Vagina (tissue), 2 donors: ENCODE results near the gene LPP. TPM values are rescaled to one million over a fixed set of nuclear protein-coding genes. Genes with fewer than 3 reads are reported as not detected.

Experiments
- DNase-seq, 2 donors: peaks; one replicate each; pipeline ENCODE4 v3.0.0-alpha.2; 2017; ENCODE audit errors: extremely low spot score in 2 of 2
- H3K27ac ChIP-seq: fragments of 200-600 bp; sonication (generic); one replicate; pipeline ENCODE4 v1.5.1; 2019
- H3K27me3 ChIP-seq: fragments of 200-600 bp; sonication (generic); one replicate; pipeline ENCODE4 v1.5.1; 2019
- H3K36me3 ChIP-seq, 2 donors: fragments of 200-600 bp; sonication (generic); one replicate each; pipeline ENCODE4 v1.5.1; 2017 to 2019
- H3K4me1 ChIP-seq: fragments of 200-600 bp; sonication (generic); one replicate; pipeline ENCODE4 v1.5.1; 2019
- H3K4me3 ChIP-seq, 2 donors: fragments of 200-600 bp; sonication (generic); 1 replicate in 1 of 2; 2 replicates in 1 of 2; pipeline ENCODE4 v1.5.1; 2016 to 2019
- H3K9me3 ChIP-seq: fragments of 200-600 bp; sonication (generic); one replicate; pipeline ENCODE4 v1.5.1; 2019
- CTCF ChIP-seq, 3 experiments: fragments of 450-650 bp in 2 of 3; fragments of 200-600 bp in 1 of 3; sonication (generic) in 1 of 3; IDR thresholded peaks; one replicate each; pipeline ENCODE4 v1.5.1; 2017 to 2019; ENCODE audit warnings: antibody characterized with exemption in 3 of 3, mild to moderate bottlenecking in 2 of 3, moderate library complexity in 2 of 3
- POLR2A ChIP-seq, 2 donors: fragments of 450-650 bp; IDR thresholded peaks; one replicate each; pipeline ENCODE4 v1.6.1; 2017; ENCODE audit warnings: antibody characterized with exemption in 2 of 2, mild to moderate bottlenecking in 2 of 2, moderate library complexity in 2 of 2
- POLR2AphosphoS5 ChIP-seq, 2 donors: sonication (generic); formaldehyde crosslinking; IDR thresholded peaks; one replicate each; pipeline ENCODE4 v1.9.0; 2017; ENCODE audit warnings: antibody characterized with exemption in 2 of 2, mild to moderate bottlenecking in 2 of 2, low read depth in 1 of 2; ENCODE audit not compliant: insufficient read depth in 1 of 2
- intact Hi-C: fragments of 100-400 bp; cut with DNase I; formaldehyde crosslinking; loops from one replicate; pipeline ENCODE4 v1.15.1; 2023
- total RNA-seq: library from RNA; depleted of rRNA; stranded (reverse); fragments of >200 nt; gene quantifications from one replicate; pipeline ENCODE4 v1.2.3, GENCODE V29; 2016

LPP gene
- total RNA-seq, 1 donor from 2014 or later = 248 TPM

DNA sequence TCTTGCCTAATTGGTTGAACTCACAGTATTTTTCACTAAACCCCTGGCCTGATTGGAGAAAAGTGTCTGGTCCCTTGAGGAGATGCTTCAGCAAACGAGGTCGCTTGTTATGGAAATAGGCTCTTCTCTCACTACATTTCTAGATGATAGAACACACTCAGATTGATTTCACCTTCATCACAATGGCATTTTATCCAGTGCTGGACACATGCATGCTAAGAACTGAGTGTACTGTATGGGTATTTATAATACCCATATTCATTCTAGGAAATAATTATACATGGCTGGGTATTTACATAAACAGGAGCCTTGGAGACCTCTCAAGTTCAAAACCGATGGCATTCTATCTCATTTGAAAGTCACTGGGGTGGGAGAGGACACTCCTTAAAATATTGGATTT is 444.9 kb downstream of the LPP start:
- H3K4me1 ChIP-seq = peaks cover 8% of the 10 kb centered on the region
- H3K27me3 ChIP-seq = no peaks in the 10 kb centered on the region
- no peaks in the 10 kb centered on the region for H3K9me3 ChIP-seq
- H3K4me3 ChIP-seq = no peak overlapping the region
- no peak overlapping the region for H3K27ac ChIP-seq
- TF ChIP-seq POLR2AphosphoS5 (IDR thresholded peaks at IDR 0.05; ENCODE audit: insufficient read depth in 1 of 2, low read depth in 1 of 2) = no peak
- no peak for TF ChIP-seq POLR2A (IDR thresholded peaks at IDR 0.05)
- TF ChIP-seq CTCF (IDR thresholded peaks at IDR 0.05) = no peak
- no peaks in the 10 kb centered on the region for H3K36me3 ChIP-seq
- DNase-seq = no peak
- intact Hi-C loops = no loop called here

DNA sequence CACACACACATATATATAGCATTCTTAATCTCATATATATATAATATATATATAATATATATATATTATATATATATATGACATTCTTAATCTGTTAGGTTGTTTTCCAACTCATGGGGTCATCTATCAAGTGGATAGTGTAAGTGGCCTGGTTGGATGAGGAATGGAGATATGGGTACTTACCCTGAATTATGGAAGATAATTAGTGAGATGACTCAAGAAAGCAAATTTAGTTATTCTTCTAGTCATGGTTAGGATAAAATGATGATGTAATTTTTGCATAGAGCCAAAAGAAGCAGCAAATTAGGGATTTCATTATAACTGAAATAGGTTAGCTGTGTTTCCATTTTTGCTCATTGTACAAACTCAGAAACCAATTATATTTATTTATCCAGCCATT is 448.2 kb downstream of the LPP start:
- H3K36me3 ChIP-seq = no peaks in the 10 kb centered on the region
- H3K27ac ChIP-seq = no peak overlapping the region
- H3K4me3 ChIP-seq = no peak overlapping the region
- intact Hi-C loops = no loop called here
- H3K27me3 ChIP-seq = no peaks in the 10 kb centered on the region
- H3K4me1 ChIP-seq = peaks cover 13% of the 10 kb centered on the region
- DNase-seq = no peak
- H3K9me3 ChIP-seq = no peaks in the 10 kb centered on the region
- TF ChIP-seq POLR2A (IDR thresholded peaks at IDR 0.05) (no peak), POLR2AphosphoS5 (IDR thresholded peaks at IDR 0.05; ENCODE audit: insufficient read depth in 1 of 2, low read depth in 1 of 2) (no peak), CTCF (IDR thresholded peaks at IDR 0.05) (no peak)

GRCh38 chr3:188602620-188603019 is 448.7 kb downstream of the LPP start:
- intact Hi-C loops = no loop called here

GRCh38 chr3:188604651-188605050 is 450.7 kb downstream of the LPP start:
- Histone ChIP-seq H3K36me3 (peaks cover 0 to 11% of the 10 kb centered on the region in 2 donors), H3K4me1 (peaks cover 13% of the 10 kb centered on the region), H3K27ac (no peak overlapping the region), H3K27me3 (no peaks in the 10 kb centered on the region), H3K9me3 (no peaks in the 10 kb centered on the region), H3K4me3 (no peak overlapping the region)
- DNase-seq = no peak
- intact Hi-C loops = no loop called here
- TF ChIP-seq CTCF (IDR thresholded peaks at IDR 0.05) (no peak), POLR2AphosphoS5 (IDR thresholded peaks at IDR 0.05; ENCODE audit: insufficient read depth in 1 of 2, low read depth in 1 of 2) (no peak), POLR2A (IDR thresholded peaks at IDR 0.05) (no peak)

More at GRCh38 chr3:188602620-188603019, 448.7 kb downstream of the LPP start:
- no peak for DNase-seq
- Histone ChIP-seq H3K9me3 (no peaks in the 10 kb centered on the region), H3K36me3 (no peaks in the 10 kb centered on the region), H3K27me3 (no peaks in the 10 kb centered on the region), H3K4me1 (peaks cover 13% of the 10 kb centered on the region), H3K4me3 (no peak overlapping the region), H3K27ac (no peak overlapping the region)
- TF ChIP-seq POLR2A (IDR thresholded peaks at IDR 0.05) = no peak
- TF ChIP-seq POLR2AphosphoS5 (IDR thresholded peaks at IDR 0.05; ENCODE audit: insufficient read depth in 1 of 2, low read depth in 1 of 2) = no peak
- TF ChIP-seq CTCF (IDR thresholded peaks at IDR 0.05) = no peak

- no peaks in the 10 kb centered on the region for H3K27me3 ChIP-seq
- H3K9me3 ChIP-seq = no peaks in the 10 kb centered on the region
- H3K4me3 ChIP-seq = no peak overlapping the region
- TF ChIP-seq CTCF (IDR thresholded peaks at IDR 0.05) (no peak), POLR2A (IDR thresholded peaks at IDR 0.05) (no peak), POLR2AphosphoS5 (IDR thresholded peaks at IDR 0.05; ENCODE audit: insufficient read depth in 1 of 2, low read depth in 1 of 2) (no peak)
- DNase-seq = no peak
- peaks cover 13% of the 10 kb centered on the region for H3K4me1 ChIP-seq
- intact Hi-C loops = no loop called here
- no peak overlapping the region for H3K27ac ChIP-seq
- peaks cover 0 to 16% of the 10 kb centered on the region in 2 donors for H3K36me3 ChIP-seq
These were observed 451.3 kb downstream of the LPP start for GRCh38 chr3:188605231-188605630.
